Measurements from ENCODE around the gene SORT1. TPM values are rescaled to one million over a fixed set of nuclear protein-coding genes. Genes with fewer than 3 reads are reported as not detected.

The SORT1 gene
- total RNA-seq, 1 donor from 2014 or later, result 0.20 TPM

GRCh38 chr1:109316506-109316905 lies 81.2 kb downstream of the SORT1 start:
- no peak for TF ChIP-seq CTCF (IDR thresholded peaks at IDR 0.05)
- ChIA-PET POLR2A (no interaction called here), CTCF (interaction anchor here (1.5 kb wide), 1 partner anchor 9 kb away, joined by 3 read pairs; no protein-coding TSS in a partner anchor)
- ATAC-seq (ENCODE audit: low read depth) (no peak), DNase-seq (no peak)
- H3K27ac Mint-ChIP-seq, result no peak overlapping the region
- H3K27me3 Mint-ChIP-seq, result peaks cover 15% of the 10 kb centered on the region
- no peaks in the 10 kb centered on the region for H3K9me3 Mint-ChIP-seq
- H3K4me1 Mint-ChIP-seq, result no peaks in the 10 kb centered on the region
- no peak overlapping the region for H3K4me3 Mint-ChIP-seq
- intact Hi-C loops (cut with micrococcal nuclease), result loop anchor here (5.0 kb wide), 1 partner anchor 46 kb away; no protein-coding TSS in a partner anchor
- H3K36me3 Mint-ChIP-seq (ENCODE audit: low read depth), result no peaks in the 10 kb centered on the region

GRCh38 chr1:109315288-109315687 lies 82.4 kb downstream of the SORT1 start:
- peaks cover 11% of the 10 kb centered on the region for H3K27me3 Mint-ChIP-seq
- CTCF ChIA-PET, result no interaction called here
- ATAC-seq (ENCODE audit: low read depth), result no peak
- no peak overlapping the region for H3K4me3 Mint-ChIP-seq
- no peaks in the 10 kb centered on the region for H3K9me3 Mint-ChIP-seq
- intact Hi-C loops (cut with micrococcal nuclease), result loop anchor here (5.0 kb wide), 1 partner anchor 47 kb away; no protein-coding TSS in a partner anchor
- no peak for DNase-seq
- POLR2A ChIA-PET, result no interaction called here
- H3K27ac Mint-ChIP-seq, result no peak overlapping the region
- TF ChIP-seq CTCF (IDR thresholded peaks at IDR 0.05), result no peak
- H3K36me3 Mint-ChIP-seq (ENCODE audit: low read depth), result no peaks in the 10 kb centered on the region
- no peaks in the 10 kb centered on the region for H3K4me1 Mint-ChIP-seq

GRCh38 chr1:109314795-109315194 lies 82.9 kb downstream of the SORT1 start:
- CTCF ChIA-PET, result no interaction called here
- TF ChIP-seq CTCF (IDR thresholded peaks at IDR 0.05), result no peak
- intact Hi-C loops (cut with micrococcal nuclease), result loop anchor here (5.0 kb wide), 1 partner anchor 48 kb away; no protein-coding TSS in a partner anchor
- Mint-ChIP-seq H3K9me3 (no peaks in the 10 kb centered on the region), H3K4me1 (no peaks in the 10 kb centered on the region), H3K4me3 (no peak overlapping the region), H3K36me3 (ENCODE audit: low read depth) (no peaks in the 10 kb centered on the region), H3K27ac (no peak overlapping the region), H3K27me3 (peaks cover 7% of the 10 kb centered on the region)
- DNase-seq (no peak), ATAC-seq (ENCODE audit: low read depth) (no peak)
- POLR2A ChIA-PET, result no interaction called here

GRCh38 chr1:109312978-109313775 lies 84.5 kb downstream of the SORT1 start:
- H3K9me3 Mint-ChIP-seq, result no peaks in the 10 kb centered on the region
- POLR2A ChIA-PET, result interaction anchor here (0.6 kb wide), 1 partner anchor 105 kb away, joined by 3 read pairs; no protein-coding TSS in a partner anchor
- H3K4me3 Mint-ChIP-seq, result no peak overlapping the region
- intact Hi-C loops (cut with micrococcal nuclease), result no loop called here
- peaks cover 3% of the 10 kb centered on the region for H3K27me3 Mint-ChIP-seq
- H3K4me1 Mint-ChIP-seq, result peaks cover 2% of the 10 kb centered on the region
- TF ChIP-seq CTCF (IDR thresholded peaks at IDR 0.05), result no peak
- DNase-seq (no peak), ATAC-seq (ENCODE audit: low read depth) (no peak)
- CTCF ChIA-PET, result no interaction called here
- H3K27ac Mint-ChIP-seq, result no peak overlapping the region
- no peaks in the 10 kb centered on the region for H3K36me3 Mint-ChIP-seq (ENCODE audit: low read depth)

- ATAC-seq (ENCODE audit: low read depth), result no peak
- peaks cover 10% of the 10 kb centered on the region for H3K4me1 Mint-ChIP-seq
- intact Hi-C loops (cut with micrococcal nuclease), result no loop called here
- POLR2A ChIA-PET, result no interaction called here
- no peak for TF ChIP-seq CTCF (IDR thresholded peaks at IDR 0.05)
- H3K9me3 Mint-ChIP-seq, result no peaks in the 10 kb centered on the region
- H3K27me3 Mint-ChIP-seq, result peaks cover 3% of the 10 kb centered on the region
- no peaks in the 10 kb centered on the region for H3K36me3 Mint-ChIP-seq (ENCODE audit: low read depth)
- CTCF ChIA-PET, result no interaction called here
- H3K27ac Mint-ChIP-seq, result no peak overlapping the region
- no peak for DNase-seq
- no peak overlapping the region for H3K4me3 Mint-ChIP-seq
Observed at GRCh38 chr1:109312246-109312645, 85.5 kb downstream of the SORT1 start.
